Lower leg skin (tissue), 4 donors: ENCODE measurements around the gene KRT31. TPM values are rescaled to one million over a fixed set of nuclear protein-coding genes. Genes with fewer than 3 reads are reported as not detected.

ENCODE experiments used
- DNase-seq, 2 donors: peaks; one replicate each; pipeline ENCODE4 v3.0.0-alpha.2; 2019; ENCODE audit warnings: low spot score in 2 of 2
- H3K4me3 ChIP-seq: fragments of 200-600 bp; sonication (generic); 2 replicates; pipeline ENCODE4 v1.5.1; 2017; ENCODE audit warnings: mild to moderate bottlenecking, low read depth; ENCODE audit not compliant: poor library complexity, severe bottlenecking
- POLR2A ChIP-seq, 2 donors: fragments of 450-650 bp; IDR thresholded peaks; one replicate each; pipeline ENCODE4 v1.6.1; 2016 to 2017; ENCODE audit warnings: antibody characterized with exemption in 2 of 2, mild to moderate bottlenecking in 1 of 2, moderate library complexity in 1 of 2
- WGBS, 2 donors: methylation state at CpG; one replicate each; pipeline ENCODE4 v1.1.5; 2018; 5-methylcytosine and 5-hydroxymethylcytosine counted together
- intact Hi-C: fragments of 100-400 bp; cut with DNase I; formaldehyde crosslinking; loops from one replicate; pipeline ENCODE4 v1.15.0; 2023; ENCODE audit warnings: low total_unique reads
- total RNA-seq, 4 donors: library from RNA; depleted of rRNA; stranded (reverse); fragments of >200 nt; gene quantifications; one replicate each; pipeline ENCODE4 v1.1.0, GENCODE V29; 2016
- TF ChIP-seq, protein P1 (sequence below), 3 donors: fragments of 450-650 bp; IDR thresholded peaks; one replicate each; pipeline ENCODE4 v1.5.1; 2016; ENCODE audit warnings: antibody characterized with exemption in 3 of 3, mild to moderate bottlenecking in 3 of 3, moderate library complexity in 2 of 3

Gene KRT31
- total RNA-seq = 100 to 1,000 TPM in 1 of 4 donors, 10 to 100 TPM in 3; 15.9 to 197 (median 24.1) TPM

DNA sequence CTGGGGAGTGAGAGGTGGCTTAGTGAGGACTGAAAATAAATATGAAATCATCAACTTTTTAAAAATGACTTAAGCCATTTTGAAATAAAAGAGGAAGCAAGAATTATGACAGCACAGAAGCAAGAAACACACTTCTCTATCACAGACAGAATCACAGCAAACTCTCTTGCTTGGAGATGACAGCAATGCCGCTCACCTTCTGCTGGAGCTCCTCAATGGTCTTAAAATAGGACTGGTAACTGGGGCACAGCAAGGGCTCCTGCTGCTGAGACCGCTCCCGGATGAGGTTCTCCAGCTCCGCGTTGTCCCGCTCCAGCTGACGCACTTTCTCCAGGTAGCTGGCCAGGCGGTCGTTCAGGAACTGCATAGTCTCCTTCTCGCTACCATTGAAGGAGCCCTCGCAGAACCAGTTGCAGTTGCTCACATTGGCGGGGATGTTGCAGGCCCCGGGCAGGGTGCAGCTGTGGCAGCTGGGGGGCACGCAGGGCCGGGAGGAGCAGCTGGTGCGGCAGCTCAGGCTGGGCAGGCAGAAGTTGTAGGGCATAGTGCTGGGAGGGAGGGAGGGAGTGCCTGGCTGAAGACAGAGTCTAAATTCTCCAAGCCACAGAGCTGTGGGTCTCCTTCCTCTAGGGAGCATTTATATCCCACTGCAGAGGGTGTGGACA is at the start of gene KRT31:
Gene KRT31, minus strand, starts transcription at position 613 of the 665 bp plus-strand sequence. Its CDS starts 69 bp downstream, at position 544.
- DNase-seq = no peak
- TF ChIP-seq, protein P1, sequence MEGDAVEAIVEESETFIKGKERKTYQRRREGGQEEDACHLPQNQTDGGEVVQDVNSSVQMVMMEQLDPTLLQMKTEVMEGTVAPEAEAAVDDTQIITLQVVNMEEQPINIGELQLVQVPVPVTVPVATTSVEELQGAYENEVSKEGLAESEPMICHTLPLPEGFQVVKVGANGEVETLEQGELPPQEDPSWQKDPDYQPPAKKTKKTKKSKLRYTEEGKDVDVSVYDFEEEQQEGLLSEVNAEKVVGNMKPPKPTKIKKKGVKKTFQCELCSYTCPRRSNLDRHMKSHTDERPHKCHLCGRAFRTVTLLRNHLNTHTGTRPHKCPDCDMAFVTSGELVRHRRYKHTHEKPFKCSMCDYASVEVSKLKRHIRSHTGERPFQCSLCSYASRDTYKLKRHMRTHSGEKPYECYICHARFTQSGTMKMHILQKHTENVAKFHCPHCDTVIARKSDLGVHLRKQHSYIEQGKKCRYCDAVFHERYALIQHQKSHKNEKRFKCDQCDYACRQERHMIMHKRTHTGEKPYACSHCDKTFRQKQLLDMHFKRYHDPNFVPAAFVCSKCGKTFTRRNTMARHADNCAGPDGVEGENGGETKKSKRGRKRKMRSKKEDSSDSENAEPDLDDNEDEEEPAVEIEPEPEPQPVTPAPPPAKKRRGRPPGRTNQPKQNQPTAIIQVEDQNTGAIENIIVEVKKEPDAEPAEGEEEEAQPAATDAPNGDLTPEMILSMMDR (IDR thresholded peaks at IDR 0.05) = no peak
- no peak for TF ChIP-seq POLR2A (IDR thresholded peaks at IDR 0.05)
- intact Hi-C loops = no loop called here
- 36 to 66% methylated on average over 16 of the region's 16 CpGs for WGBS, 2 donors
- H3K4me3 ChIP-seq = no peak within 1 kb of the TSS

DNA sequence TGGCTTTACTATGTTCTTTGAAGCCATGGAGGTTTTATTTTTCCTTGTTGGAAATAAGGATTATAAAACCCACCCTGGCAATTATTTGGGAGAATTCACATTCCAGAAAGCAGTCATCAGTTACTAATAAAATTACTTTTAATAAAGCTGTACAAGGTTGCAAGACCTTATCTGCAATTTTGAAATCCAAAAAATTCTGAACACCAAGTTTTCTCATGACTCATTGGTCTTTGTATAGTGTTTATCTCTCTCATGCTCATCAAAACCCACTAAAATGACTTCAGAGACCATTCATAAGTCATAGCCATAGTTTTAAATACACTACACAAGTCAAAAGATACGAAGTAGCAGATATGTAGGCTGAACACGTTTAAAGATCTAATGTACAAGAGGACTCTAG is 49.4 kb upstream of the KRT31 start:
- H3K4me3 ChIP-seq = no peak overlapping the region
- WGBS, 2 donors = 42 to 49% methylated on average over 2 of the region's 2 CpGs
- DNase-seq = no peak
- TF ChIP-seq, protein P1 (IDR thresholded peaks at IDR 0.05) = no peak
- no peak for TF ChIP-seq POLR2A (IDR thresholded peaks at IDR 0.05)
- intact Hi-C loops = no loop called here

DNA sequence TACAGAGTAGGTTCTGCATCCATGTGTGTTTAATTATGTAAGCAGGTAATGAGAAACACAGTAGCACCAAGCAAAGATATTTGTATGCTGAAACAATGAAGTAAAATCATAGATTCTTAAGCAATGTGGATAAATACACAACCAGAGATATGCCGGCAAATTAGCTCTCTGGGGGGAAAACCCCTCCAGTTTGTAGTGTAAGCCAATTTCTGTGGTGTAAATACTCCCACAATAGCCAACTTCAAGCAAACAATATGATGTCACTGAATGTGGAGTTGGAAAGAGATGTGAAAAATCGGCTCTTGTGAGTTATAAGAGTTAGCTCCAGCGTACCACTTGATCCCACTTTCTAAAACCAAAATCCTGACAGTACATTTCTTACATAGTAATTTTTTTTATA is 47.2 kb upstream of the KRT31 start:
- WGBS, 2 donors = 53 to 63% methylated on average over 3 of the region's 3 CpGs
- no peak for TF ChIP-seq POLR2A (IDR thresholded peaks at IDR 0.05)
- TF ChIP-seq, protein P1 (IDR thresholded peaks at IDR 0.05) = no peak
- intact Hi-C loops = no loop called here
- no peak overlapping the region for H3K4me3 ChIP-seq
- no peak for DNase-seq

DNA sequence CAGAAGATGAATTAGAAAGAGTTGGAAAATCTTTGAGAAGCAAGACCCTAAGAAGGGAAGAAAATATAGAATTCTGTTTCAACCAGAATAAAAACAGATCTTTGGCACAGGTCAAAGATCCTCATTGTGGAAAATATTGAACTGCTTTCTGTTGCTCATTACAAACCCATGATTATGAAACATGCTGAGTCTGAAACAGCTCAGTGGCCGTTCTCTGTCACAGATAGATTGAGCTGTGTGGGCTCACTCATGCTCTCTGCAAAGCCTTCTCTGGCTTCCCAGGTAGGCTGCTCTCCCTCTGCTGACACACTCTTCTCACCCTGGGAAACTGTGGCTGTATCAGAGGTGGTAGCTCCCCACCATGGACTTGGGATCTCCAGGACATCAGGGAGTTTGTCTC is 46.8 kb upstream of the KRT31 start:
- DNase-seq = no peak
- intact Hi-C loops = no loop called here
- H3K4me3 ChIP-seq = no peak overlapping the region
- TF ChIP-seq, protein P1 (IDR thresholded peaks at IDR 0.05) = no peak
- no peak for TF ChIP-seq POLR2A (IDR thresholded peaks at IDR 0.05)
- 19 to 20% methylated on average over 1 of the region's 1 CpG for WGBS, 2 donors

DNA sequence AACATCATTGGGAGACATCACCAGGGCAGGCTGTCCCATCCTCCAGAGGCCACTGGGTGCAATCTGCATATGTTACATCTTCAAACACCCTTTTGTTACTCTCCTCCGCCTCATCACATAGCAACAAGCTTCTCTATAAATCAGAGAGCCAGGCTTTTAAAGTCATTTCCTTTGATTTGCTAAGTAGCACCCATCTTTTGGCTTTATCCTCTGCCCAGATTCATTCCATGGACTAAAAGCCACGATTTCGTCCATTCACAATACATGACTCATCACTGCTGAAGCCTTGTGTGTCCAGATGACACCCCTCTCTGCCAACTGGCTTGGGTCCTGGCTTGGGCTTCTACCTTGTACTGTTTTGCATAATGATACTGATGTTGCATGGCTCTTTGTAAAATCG is 45.3 kb upstream of the KRT31 start:
- DNase-seq = no peak
- no peak overlapping the region for H3K4me3 ChIP-seq
- intact Hi-C loops = no loop called here
- TF ChIP-seq POLR2A (IDR thresholded peaks at IDR 0.05) = no peak
- TF ChIP-seq, protein P1 (IDR thresholded peaks at IDR 0.05) = no peak
- 83 to 86% methylated on average over 4 of the region's 4 CpGs for WGBS, 2 donors
